ENCODE results near the gene TRIO. TPM values are rescaled to one million over a fixed set of nuclear protein-coding genes. Genes with fewer than 3 reads are reported as not detected.

TRIO gene
- total and polyA plus RNA-seq, 11 donors, result 35.2 to 99.1 (median 58.4) TPM

- H3K27me3 ChIP-seq, result no peaks in the 10 kb centered on the region
- H3K27ac ChIP-seq, result peak overlapping the region; percentile 28 to 85 (median 79)
- ATAC-seq (no peak), DNase-seq (no peak)
- H3K9me3 ChIP-seq, result no peaks in the 10 kb centered on the region
- H3K36me3 ChIP-seq, result peaks cover 0 to 5% (median 0%) of the 10 kb centered on the region in 9 donors
- intact Hi-C loops (cut with DNase I), result no loop called here
- peaks cover 0 to 48% (median 21%) of the 10 kb centered on the region in 12 donors for H3K4me1 ChIP-seq
- TF ChIP-seq, protein P1, sequence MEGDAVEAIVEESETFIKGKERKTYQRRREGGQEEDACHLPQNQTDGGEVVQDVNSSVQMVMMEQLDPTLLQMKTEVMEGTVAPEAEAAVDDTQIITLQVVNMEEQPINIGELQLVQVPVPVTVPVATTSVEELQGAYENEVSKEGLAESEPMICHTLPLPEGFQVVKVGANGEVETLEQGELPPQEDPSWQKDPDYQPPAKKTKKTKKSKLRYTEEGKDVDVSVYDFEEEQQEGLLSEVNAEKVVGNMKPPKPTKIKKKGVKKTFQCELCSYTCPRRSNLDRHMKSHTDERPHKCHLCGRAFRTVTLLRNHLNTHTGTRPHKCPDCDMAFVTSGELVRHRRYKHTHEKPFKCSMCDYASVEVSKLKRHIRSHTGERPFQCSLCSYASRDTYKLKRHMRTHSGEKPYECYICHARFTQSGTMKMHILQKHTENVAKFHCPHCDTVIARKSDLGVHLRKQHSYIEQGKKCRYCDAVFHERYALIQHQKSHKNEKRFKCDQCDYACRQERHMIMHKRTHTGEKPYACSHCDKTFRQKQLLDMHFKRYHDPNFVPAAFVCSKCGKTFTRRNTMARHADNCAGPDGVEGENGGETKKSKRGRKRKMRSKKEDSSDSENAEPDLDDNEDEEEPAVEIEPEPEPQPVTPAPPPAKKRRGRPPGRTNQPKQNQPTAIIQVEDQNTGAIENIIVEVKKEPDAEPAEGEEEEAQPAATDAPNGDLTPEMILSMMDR (IDR thresholded peaks at IDR 0.05), result no peak
- TF ChIP-seq POLR2A (IDR thresholded peaks at IDR 0.05), result no peak
- peak overlapping the region in 11 of 12 donors; percentile 25 to 73 (median 55) for H3K4me3 ChIP-seq
- 42 to 52% (median 46%) methylated on average over 4 of the region's 4 CpGs for WGBS, 4 donors
Observed at GRCh38 chr5:14441641-14442040, 298.5 kb downstream of the TRIO start.

DNA sequence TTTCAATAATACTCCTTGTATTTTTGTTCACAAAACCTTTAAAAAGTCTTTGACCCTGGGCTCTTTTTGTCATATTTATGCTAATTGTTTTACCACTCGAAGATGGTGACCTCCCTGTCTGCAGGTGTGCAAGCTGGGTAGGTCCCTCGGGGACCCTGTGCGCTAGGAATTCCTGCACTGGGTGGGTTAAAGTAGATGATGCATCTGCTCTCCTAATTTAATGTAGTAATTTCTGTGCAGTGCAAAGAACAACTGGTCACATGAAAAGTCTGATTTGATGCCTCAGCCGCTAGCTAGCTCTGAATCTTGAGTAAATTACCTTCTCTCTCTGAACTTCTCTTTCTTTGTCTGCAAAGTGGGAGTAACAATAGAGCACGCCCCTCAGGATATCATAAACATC lies 299.4 kb downstream of the TRIO start:
- Histone ChIP-seq H3K4me3 (peak overlapping the region in 11 of 12 donors; percentile 5 to 73 (median 55)), H3K36me3 (peaks cover 0 to 5% (median 0%) of the 10 kb centered on the region in 9 donors), H3K27me3 (no peaks in the 10 kb centered on the region), H3K27ac (peak overlapping the region in 5 of 12 donors; percentile 28 to 85 (median 81)), H3K4me1 (peaks cover 0 to 56% (median 25%) of the 10 kb centered on the region in 12 donors), H3K9me3 (no peaks in the 10 kb centered on the region)
- intact Hi-C loops (cut with DNase I), result no loop called here
- no peak for TF ChIP-seq POLR2A (IDR thresholded peaks at IDR 0.05)
- TF ChIP-seq, protein P1 (IDR thresholded peaks at IDR 0.05), result no peak
- no peak for DNase-seq
- whole genome bisulfite sequencing, 4 donors, result 62 to 76% (median 72%) methylated on average over 5 of the region's 5 CpGs
- ATAC-seq, result no peak

GRCh38 chr5:14443671-14444093 lies 300.5 kb downstream of the TRIO start:
- DNase-seq (no peak), ATAC-seq (no peak)
- peak overlapping the region in 7 of 12 donors; percentile 50 to 73 (median 58) for H3K4me3 ChIP-seq
- H3K9me3 ChIP-seq, result no peaks in the 10 kb centered on the region
- H3K27ac ChIP-seq, result peak overlapping the region in 4 of 12 donors; percentile 14 to 85 (median 50)
- no peaks in the 10 kb centered on the region for H3K27me3 ChIP-seq
- H3K36me3 ChIP-seq, result no peaks in the 10 kb centered on the region
- WGBS, 4 donors, result 75 to 84% (median 78%) methylated on average over 4 of the region's 4 CpGs
- intact Hi-C loops (cut with DNase I), result no loop called here
- TF ChIP-seq POLR2A (IDR thresholded peaks at IDR 0.05), result no peak
- TF ChIP-seq, protein P1 (IDR thresholded peaks at IDR 0.05), result no peak
- H3K4me1 ChIP-seq, result peaks cover 6 to 67% (median 37%) of the 10 kb centered on the region in 12 donors

DNA sequence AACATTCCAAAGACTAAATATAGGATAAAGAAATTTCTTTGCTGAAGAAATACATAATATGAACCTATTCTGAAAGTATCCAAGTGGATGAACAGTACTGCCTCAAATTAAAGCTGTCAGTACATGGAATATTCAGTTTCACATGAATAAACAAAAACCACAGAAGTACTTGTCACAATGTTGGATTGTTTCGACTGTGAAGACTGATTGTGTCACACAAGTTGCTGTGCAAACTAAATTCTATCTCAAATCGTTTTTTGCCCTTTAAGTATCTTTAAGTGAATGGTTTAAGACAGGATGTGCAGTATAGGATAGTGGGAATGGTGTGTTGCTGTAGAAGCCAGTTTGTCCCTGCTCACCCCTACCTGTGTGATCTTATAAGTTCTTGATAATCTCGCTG lies 301.0 kb downstream of the TRIO start:
- TF ChIP-seq POLR2A (IDR thresholded peaks at IDR 0.05), result no peak
- intact Hi-C loops (cut with DNase I), result no loop called here
- no peak for ATAC-seq
- no peaks in the 10 kb centered on the region for H3K27me3 ChIP-seq
- peak overlapping the region in 4 of 12 donors; percentile 50 to 73 (median 62) for H3K4me3 ChIP-seq
- H3K36me3 ChIP-seq, result no peaks in the 10 kb centered on the region
- 64 to 82% (median 71%) methylated on average over 3 of the region's 3 CpGs for WGBS, 4 donors
- peaks cover 8 to 72% (median 41%) of the 10 kb centered on the region in 12 donors for H3K4me1 ChIP-seq
- H3K27ac ChIP-seq, result peak overlapping the region in 4 of 12 donors; percentile 8 to 85 (median 50)
- H3K9me3 ChIP-seq, result no peaks in the 10 kb centered on the region
- DNase-seq, result no peak
